HG03108 (cell line): ENCODE results near the gene ARVCF.

ENCODE experiments used
- ATAC-seq: cut with Tn5 transposase; IDR thresholded peaks from one replicate; pipeline ENCODE4 v1.9.1; 2021; ENCODE audit warnings: moderate library complexity; ENCODE audit not compliant: unreplicated experiment

The ARVCF gene

GRCh38 chr22:19988965-19989724, 27.5 kb downstream of the ARVCF start:
- ATAC-seq: no peak

GRCh38 chr22:19988331-19988808, 28.3 kb downstream of the ARVCF start:
- no peak for ATAC-seq

- ATAC-seq: no peak
Measured at GRCh38 chr22:19987394-19988306, 29.0 kb downstream of the ARVCF start.

GRCh38 chr22:19986410-19987341, 29.9 kb downstream of the ARVCF start:
- no peak for ATAC-seq

GRCh38 chr22:19986011-19986409, 30.6 kb downstream of the ARVCF start:
- no peak for ATAC-seq

- no peak for ATAC-seq
Measured at GRCh38 chr22:19984851-19985811, 31.5 kb downstream of the ARVCF start.

- no peak for ATAC-seq
Measured at GRCh38 chr22:19984201-19984753, 32.3 kb downstream of the ARVCF start.

GRCh38 chr22:19983741-19984140, 32.9 kb downstream of the ARVCF start:
- ATAC-seq: no peak

- no peak for ATAC-seq
Measured at GRCh38 chr22:19982991-19983578, 33.5 kb downstream of the ARVCF start.

GRCh38 chr22:19981961-19982920, 34.4 kb downstream of the ARVCF start:
- no peak for ATAC-seq

- no peak for ATAC-seq
Measured at GRCh38 chr22:19981171-19981960, 35.3 kb downstream of the ARVCF start.

- ATAC-seq: no peak
Measured at GRCh38 chr22:19980766-19981165, 35.9 kb downstream of the ARVCF start.

- ATAC-seq: no peak
Measured at GRCh38 chr22:19979712-19980493, 36.7 kb downstream of the ARVCF start.

- no peak for ATAC-seq
Measured at GRCh38 chr22:19978748-19979147, 37.9 kb downstream of the ARVCF start.

GRCh38 chr22:19977296-19978243, 39.1 kb downstream of the ARVCF start:
- no peak for ATAC-seq
